HTR-8/SVneo (cell line): ENCODE measurements around the gene MYOCD.
A peak's percentile ranks its signal among the peaks of the same experiment; 100 is the strongest.
"Not testable (repeated sequence)": the region's sequence is repeated elsewhere in the genome, so short reads cannot be mapped to it uniquely, and the experiment has no call there.

Source experiments
- DNase-seq: peaks from one replicate; pipeline ENCODE4 v3.0.0; 2011; ENCODE audit warnings: low spot score, mixed read lengths; ENCODE audit not compliant: insufficient read length
- FAIRE-seq: peaks from 2 replicates; lab custom pipeline; 2011; peaks lifted over from hg19 to GRCh38; lab: Jason Lieb, UNC

MYOCD gene, protein sequence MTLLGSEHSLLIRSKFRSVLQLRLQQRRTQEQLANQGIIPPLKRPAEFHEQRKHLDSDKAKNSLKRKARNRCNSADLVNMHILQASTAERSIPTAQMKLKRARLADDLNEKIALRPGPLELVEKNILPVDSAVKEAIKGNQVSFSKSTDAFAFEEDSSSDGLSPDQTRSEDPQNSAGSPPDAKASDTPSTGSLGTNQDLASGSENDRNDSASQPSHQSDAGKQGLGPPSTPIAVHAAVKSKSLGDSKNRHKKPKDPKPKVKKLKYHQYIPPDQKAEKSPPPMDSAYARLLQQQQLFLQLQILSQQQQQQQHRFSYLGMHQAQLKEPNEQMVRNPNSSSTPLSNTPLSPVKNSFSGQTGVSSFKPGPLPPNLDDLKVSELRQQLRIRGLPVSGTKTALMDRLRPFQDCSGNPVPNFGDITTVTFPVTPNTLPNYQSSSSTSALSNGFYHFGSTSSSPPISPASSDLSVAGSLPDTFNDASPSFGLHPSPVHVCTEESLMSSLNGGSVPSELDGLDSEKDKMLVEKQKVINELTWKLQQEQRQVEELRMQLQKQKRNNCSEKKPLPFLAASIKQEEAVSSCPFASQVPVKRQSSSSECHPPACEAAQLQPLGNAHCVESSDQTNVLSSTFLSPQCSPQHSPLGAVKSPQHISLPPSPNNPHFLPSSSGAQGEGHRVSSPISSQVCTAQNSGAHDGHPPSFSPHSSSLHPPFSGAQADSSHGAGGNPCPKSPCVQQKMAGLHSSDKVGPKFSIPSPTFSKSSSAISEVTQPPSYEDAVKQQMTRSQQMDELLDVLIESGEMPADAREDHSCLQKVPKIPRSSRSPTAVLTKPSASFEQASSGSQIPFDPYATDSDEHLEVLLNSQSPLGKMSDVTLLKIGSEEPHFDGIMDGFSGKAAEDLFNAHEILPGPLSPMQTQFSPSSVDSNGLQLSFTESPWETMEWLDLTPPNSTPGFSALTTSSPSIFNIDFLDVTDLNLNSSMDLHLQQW

DNA sequence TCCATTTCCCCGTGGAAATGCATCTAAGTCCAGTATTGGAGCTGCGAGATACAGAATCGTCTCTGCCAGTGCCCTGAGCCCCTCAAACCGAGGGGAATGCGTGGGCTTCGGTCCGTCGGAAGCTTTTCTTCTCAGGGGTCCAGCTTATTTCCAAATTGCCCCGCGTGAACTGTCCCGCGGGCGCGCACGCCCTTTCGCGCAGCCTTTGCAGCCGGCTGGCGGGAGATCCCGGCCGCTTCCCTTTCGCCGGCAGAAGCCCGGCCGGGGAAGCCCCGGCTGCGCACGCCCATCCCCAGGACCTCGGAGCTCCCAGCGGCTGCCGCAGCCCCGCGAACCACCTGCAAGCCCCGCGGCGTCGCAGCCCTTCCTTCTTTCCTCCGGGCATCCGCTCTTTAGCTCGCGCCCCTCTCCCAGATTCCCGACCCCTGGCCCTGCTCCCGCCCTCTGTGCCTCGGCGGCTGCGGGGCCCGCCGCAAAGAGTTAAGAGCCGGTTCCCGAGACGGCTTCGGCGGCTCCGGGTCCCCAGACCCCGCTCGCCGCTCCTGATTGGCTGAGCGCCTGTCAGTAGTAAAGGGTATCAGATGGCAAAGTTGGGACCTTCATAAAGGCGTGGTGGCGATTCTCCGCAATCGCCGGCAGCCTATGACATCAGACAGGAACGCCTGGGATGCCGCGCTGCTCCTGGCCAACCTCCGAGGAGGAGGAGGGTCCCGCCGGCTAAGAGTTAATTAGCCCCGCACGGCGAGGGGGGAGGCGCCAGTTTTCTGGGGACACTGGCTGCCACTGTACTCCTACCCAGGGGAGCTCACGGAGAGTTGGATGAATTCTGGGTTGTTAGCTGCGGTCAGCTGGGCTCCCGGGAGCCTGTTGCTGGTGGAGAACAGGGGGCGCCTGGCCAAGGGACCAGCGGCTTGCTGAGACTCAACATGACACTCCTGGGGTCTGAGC lies at the start of gene MYOCD:
Gene MYOCD (plus strand): TSS at position 628 of the 948 bp plus-strand sequence. CDS start 299 bp downstream, at position 927.
- DNase-seq (peak; percentile 28), FAIRE-seq (no peak)

GRCh38 chr17:12616161-12616560 lies 49.5 kb upstream of the MYOCD start:
- DNase-seq (no peak), FAIRE-seq (no peak)

DNA sequence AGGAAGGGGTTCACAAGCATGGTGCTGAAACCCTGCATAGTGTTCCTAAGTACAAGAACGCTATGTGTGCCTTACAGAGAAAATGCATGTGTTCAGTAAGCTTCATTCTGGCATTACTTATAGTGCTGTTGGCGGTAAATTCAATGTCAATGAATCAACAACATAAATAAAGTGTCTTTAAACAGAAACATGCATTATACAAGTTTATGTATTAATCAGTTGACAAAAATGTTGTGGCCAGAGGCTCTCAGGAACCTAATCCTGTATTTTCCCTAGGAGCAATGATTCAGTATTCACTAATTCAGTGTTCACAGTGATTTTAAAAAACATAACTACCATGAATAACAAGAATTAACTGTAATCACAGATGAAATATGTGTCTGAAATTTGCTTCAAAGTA lies 47.1 kb upstream of the MYOCD start:
- no peak for DNase-seq
- no peak for FAIRE-seq

DNA sequence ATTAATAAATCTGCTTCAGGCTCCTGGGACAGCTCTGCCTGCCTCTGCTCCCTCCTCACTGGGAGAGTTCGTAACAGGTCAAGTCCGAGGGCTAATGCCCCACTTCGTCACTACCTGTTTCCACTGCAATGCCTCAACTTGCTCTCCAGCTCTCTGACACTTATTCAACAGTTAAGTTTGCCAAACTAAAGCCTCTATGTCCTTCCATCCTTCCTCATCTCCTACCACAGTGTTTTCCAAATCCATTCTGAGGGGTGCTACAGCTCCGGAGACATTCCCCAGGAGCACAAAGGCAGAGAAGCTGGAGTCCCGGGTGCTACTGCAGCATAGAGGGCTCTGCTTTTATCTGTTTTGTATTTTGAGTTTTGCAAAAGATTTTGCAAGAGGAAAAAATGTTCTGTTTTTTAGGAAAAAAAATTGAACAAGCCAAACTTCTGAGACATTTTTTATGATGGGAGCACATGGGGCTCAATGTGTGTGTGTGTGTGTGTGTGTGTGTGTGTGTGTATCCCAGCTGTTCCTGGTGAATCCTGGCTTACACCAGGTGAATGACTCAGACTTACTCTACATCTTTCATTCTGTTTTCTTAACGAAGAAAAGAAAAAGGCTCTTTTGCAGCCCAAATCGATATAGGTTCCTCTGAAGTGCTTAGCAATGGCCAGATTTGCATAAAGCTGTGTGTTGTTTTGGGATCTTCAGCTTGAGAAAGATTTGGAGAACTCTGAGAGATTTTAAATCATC lies 46.1 kb upstream of the MYOCD start:
- DNase-seq (no peak), FAIRE-seq (no peak)

DNA sequence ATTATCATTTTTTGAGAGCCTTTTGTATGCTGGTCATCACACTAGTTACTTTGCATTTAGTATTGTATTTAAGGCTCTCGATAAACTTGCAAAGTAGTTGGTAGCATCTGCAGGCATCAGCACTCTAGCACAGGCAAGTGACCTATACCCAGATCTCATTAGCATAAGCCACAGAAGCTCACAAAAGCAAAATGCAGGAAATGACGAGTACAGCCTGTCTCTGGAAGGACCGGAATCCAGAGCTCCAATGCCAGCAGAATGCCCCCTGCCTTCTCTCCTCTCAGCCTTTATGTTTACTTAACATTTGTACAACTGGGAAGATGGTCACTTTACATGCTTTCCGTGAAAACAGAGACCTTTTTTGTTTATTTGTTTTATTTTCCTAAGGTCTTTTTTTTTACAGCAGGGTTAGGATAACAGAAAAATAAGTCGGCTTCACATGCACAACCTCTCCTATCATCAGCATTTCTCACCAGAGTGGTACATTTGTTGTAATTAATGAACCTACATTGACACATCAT lies 45.4 kb upstream of the MYOCD start:
- DNase-seq (peak; percentile 15), FAIRE-seq (no peak)

GRCh38 chr17:12622726-12623125 lies 43.0 kb upstream of the MYOCD start:
- FAIRE-seq (no peak), DNase-seq (no peak)

DNA sequence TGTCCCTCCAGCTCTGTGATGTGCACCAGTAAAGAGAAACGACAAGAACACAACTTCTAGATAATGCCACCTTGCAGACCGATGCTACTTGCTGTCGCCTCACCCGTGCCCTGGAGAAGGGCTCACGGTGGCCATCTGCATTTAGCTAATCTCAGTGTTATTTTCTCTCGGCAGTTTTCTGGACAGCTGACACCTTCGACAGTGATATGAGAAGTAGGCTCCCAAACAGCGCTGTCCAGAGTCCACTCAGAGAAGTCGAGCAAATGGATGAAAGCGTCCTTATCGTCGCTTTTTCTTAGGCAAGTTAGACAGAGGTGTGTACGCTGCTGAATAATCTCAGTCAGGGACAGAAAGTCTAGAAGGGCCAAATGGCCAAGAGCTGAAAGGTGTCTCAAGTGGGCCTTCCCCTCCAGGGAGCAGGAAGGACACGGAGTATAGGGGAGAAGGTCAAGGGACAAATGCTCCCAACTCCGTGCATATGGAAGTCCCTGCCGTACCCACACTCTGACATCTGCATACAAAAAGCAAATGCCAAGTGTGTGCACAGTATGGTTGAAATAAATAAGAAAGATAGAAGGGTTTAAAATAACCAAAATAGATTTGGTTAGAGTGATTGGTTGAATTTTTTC lies 42.4 kb upstream of the MYOCD start:
- DNase-seq (no peak), FAIRE-seq (no peak)

DNA sequence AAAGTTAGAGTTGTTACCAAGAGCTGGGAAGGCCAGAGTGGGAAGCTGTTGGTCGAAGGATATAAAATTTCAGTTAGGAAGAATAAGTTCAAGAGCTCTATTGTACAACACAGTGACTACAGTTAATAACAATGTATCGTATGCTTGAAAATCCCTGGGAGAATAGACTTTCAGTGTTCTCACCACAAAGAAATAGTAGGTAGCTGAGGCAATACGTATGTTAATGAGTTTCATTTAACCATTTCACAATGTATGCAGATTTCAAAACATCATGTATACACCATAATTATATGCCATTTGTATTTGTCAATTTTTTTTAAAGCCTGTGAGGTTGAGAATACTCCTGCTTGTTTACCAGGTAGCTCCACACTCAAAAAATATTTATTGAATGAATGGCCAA lies 41.5 kb upstream of the MYOCD start:
- DNase-seq: no peak
- FAIRE-seq: no peak

- FAIRE-seq: no peak
- no peak for DNase-seq
These were observed 40.6 kb upstream of the MYOCD start for GRCh38 chr17:12625092-12625491.

DNA sequence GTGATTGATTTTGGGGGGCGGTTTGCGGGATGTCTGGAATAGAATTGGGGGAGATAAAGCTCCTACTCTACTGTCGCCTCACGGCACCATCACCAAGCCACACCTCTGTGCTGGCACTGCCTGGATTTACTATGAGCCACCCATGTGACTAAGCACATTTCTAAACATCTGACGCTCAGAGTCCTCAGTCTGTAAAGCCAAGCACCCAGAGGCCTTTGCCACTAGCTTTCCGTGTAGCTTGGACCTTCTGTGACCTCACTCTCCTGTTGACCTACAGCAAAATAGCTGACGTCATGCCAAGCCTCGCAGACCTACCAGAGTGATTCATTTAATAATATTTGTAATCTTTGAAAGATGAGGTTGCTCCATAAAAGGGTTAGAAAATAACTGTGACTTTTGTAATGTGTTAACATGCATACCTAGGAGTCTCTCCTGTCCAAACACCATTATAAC lies 38.5 kb upstream of the MYOCD start:
- FAIRE-seq (no peak), DNase-seq (peak; percentile 38)

- FAIRE-seq (no peak), DNase-seq (peak; percentile 1)
These were observed 37.8 kb upstream of the MYOCD start for GRCh38 chr17:12627781-12628451.

DNA sequence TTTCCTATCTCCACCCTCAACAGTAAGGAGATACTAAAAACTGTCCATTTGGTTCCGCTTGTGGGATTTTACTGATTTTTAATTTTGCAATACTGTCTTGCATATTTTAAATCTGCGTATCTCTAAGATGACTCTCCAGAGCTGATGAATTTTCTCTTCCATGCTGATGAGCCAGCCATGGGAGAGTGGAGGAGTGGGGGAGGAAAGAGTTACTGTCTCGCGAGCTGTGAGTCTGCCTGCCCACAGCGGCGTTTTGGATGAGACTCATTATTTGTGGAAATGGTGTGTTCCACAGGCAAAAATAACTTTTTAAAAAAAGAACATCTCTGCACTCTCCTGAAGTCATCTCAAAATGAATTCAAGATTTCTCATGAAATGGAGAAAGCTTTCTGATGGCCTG lies 34.6 kb upstream of the MYOCD start:
- DNase-seq (no peak), FAIRE-seq (no peak)

DNA sequence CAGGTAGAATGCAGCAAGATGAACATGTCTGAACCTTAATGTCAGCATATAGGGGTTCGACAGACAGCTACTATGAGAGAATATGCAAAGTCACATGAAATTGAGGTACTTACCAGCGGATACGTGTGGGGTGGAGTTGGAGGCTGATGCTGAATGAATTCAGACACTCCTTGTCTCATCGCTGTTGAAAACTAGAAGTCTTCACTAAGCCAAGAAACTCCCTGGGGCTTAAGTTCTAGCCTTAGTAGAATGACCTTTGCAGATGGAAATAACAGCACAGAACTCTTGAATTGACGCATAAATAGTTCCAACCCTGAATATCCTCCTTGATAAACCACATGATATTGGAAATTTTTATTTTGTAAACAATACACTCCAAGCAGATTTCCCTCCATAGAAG lies 32.9 kb upstream of the MYOCD start:
- no peak for DNase-seq
- no peak for FAIRE-seq

- DNase-seq (no peak), FAIRE-seq (no peak)
These were observed 30.8 kb upstream of the MYOCD start for GRCh38 chr17:12634789-12635414.

DNA sequence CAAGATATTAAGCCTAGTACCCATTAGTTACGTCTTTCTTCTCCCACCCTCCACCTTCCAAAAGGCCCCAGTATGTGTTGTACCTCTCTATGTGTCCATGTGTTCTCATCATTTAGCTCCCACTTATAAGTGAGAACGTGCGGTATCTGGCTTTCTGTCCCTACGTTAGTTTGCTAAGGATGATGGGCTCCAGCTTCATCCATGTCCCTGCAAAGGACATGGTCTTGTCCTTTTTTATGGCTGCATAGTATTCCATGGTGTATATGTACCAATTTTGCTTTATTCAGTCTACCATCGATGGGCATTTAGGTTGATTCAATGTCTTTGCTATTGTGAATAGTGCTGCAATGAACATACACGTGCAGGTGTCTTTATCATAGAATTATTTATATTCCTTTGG lies 29.7 kb upstream of the MYOCD start:
- DNase-seq, FAIRE-seq: not testable (repeated sequence)

- FAIRE-seq: no peak
These were observed 28.7 kb upstream of the MYOCD start for GRCh38 chr17:12637015-12637414.

More at GRCh38 chr17:12637015-12637414, 28.7 kb upstream of the MYOCD start:
- peak; percentile 33 for DNase-seq
